Esophagus mucosa (tissue), 1 donor: ENCODE data around the gene ZNF816. TPM values are rescaled to one million over a fixed set of nuclear protein-coding genes. Genes with fewer than 3 reads are reported as not detected.
"Not testable (repeated sequence)": the region's sequence is repeated elsewhere in the genome, so short reads cannot be mapped to it uniquely, and the experiment has no call there.

Experiments used
- ATAC-seq: fragments of 200-7000 bp; cut with Tn5 transposase; one replicate; pipeline ENCODE4 v1.9.1; 2020
- total RNA-seq: library from RNA; stranded (reverse); gene quantifications from one replicate; pipeline ENCODE4 v1.2.4, GENCODE V29; 2023
- donor health status: DM: yes; HTN: yes; CAD: no.

Gene ZNF816
- total RNA-seq, 1 donor from 2014 or later = 3.8 TPM

DNA sequence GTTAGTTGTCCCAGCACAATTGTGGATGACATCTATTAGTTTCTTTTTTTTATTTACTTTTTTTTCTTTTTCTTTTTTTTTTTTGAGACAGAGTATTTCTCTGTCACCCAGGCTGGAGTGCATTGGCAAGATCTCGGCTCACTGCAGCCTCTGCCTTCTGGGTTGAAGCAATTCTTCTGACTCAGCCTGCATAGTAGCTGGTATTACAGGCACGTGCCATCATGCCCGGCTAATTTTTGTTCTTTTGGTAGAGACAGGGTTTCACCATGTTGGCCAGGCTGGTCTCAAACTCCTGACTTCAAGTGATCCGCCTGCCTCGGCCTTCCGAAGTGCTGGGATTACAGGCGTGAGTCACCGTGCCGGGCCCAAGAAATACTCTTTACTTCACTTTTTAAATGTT, 38.0 kb downstream of the ZNF816 start:
- ATAC-seq = peak; percentile 44

DNA sequence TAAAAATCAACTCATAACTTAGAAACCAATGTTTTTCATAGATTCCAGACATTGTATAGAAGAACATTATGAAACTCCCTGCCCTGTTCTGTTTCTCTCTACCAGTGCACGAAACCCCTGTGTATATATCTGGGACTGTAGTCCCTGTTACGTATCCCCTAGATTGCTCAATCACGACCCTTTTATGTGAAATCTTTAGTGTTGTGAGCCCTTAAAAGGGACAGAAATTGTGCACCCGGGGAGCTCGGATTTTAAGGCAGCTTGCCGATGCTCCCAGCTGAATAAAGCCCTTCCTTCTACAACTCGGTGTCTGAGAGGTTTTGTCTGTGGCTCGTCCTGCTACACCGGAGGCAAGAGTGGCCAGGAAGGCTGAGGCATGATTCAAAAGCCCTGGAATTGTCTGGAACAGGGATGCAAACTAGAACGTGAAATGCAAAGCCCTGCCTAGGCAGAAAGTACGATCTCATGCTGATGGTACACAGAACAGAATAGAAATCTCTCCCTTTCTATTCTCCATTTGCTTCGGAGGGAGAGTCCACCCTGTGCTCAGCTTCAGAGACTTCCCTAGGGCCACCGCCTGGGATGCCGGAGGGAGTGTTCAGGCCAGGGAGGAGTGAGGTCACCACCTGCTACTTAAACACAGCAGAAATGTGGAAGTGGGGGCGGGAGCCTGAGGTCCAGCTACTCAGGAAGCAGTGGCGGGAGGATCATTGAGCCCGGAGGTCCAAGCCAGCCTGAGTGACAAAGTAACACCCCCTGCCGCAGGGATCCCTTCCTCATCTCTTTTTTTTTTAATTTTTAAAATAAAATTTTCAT, 38.7 kb downstream of the ZNF816 start:
- ATAC-seq = peak; percentile 46

DNA sequence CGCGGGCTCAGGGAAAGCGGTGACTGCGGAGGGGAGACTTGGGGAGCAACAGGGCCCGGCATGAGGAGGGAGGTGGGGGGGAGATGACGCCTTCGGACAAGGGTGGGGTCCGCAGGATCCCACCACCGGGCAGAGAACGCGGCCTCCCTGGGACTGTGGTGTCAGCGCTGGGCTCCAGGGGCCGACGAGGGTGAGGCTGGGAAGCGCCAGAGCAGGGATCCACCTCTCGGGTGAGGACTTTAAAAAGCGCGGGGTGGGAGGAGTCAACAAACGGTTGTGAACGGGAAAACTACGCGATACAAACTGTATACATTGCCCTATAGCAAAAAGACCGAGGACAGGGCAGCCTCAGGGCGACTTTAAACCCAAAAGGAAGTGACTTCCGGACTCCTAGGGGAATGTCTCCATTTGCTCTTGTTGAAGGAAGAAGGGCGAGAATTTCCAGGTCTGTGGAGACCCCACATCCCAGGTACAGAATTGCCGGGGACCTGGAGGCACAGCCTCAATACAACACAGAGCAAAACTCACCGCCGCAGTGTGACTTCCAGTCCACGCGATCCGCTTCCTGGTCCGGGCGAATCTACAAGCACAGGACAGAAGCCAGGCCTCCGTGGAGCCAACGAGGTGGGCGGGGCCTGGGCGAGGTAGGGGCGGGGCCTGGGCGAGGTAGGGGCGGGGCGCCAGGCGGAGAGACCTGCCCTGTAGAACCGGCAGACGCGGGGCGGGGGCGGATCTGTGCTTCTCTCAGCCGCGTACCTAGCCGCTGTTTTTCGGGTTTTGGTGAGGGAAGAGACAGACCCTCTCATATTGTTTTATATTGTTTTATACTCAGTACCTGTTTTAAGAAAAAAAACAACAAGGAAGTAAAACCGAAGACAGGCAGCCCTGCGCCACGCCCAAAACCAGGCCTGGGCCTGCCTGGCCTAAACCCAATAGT, 39.6 kb downstream of the ZNF816 start, which contains the start of gene ZNF888:
Gene ZNF888, minus strand, starts transcription at position 588 of the 937 bp plus-strand sequence. CDS start 5,555 bp downstream, outside the sequence.
- ATAC-seq = peak; percentile 100

DNA sequence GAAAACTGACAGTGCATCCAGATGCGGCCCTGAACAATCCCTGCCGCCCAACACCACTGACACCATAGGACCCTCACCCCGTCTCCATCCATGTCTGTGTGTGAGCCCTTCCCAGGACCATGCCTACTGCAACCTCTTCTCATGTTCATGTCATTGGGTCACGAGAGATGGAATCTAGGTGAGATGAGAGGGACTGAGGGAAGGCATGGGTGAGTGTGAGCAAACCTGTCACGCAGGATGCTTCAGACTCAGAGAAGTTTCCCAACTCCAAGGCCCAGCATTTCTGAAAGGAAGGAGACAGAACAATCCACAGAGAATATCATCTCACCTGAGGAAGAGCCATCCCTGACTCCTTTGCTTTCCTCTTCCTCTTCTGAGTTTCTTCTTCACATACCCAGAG, 45.1 kb downstream of the ZNF816 start:
- ATAC-seq = no peak

DNA sequence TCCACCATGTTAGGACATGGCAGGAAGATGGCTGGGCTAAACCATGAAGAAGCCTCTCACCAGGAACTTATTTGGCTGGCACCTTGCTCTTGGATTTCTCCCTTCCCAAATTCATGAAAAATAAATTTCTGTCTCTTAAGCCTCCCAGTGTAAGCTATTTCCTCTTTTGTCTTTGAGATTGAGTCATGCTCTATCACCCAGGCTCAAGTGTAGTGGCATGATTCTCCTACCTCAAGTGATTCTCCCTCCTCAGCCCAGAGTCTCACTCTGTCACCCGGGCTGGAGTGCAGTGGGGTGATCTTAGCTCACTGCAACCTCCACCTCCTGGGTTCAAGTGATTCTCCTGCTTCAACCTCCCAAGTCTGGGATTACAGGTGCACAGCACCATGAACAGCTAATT, 52.0 kb downstream of the ZNF816 start:
- ATAC-seq = no peak

DNA sequence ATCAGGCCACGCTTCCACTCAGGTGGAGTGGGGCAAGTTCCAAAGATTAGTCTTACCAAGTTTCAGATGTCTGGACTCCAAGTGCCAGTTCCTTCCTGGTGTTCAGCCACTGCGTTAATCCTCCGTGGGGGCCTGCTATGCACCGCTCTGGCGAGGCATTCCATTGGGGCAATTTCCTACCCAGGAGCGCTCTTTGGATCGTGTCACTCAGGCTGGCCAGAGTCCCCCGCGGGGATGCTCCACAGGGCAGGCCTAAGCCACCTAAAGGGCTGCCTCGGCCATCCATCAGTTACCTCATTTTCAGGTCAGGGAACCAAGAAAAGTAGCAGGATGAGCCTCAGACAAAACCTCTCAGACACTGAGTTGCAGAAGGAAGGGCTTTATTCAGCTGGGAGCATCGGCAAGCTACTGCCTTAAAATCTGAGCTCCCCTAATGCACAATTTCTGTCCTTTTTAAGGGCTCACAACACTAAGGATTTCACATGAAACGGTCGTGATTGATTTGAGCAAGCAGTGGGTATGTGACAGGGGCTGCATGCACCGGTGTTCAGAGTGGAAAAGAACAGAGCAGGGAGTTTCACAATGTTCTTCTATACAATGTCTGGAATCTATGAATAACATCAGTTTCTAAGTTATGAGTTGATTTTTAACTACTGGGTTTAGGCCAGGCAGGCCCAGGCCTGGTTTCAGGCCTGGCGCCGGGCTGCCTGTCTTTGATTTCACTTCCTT, 58.5 kb downstream of the ZNF816 start:
- ATAC-seq = not testable (repeated sequence)

DNA sequence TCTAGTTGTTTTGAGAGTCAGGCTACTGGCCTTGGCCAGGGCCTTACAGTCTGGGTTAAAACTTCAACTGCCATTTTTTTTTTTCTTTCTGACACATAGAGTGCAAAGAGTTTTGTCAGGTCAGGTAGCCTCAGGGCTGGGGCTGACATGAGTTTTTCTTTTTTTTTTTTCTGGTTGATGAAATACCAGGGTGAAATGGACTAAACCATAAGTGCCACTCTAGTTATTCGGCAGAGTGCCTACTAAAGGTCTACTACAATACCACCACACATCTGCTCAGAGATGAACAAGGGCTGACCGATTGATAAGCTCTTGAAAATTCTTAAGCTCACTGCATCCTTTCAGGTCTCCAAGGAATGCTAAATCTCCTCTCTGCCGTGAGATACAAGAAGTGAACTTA, 60.8 kb downstream of the ZNF816 start:
- no peak for ATAC-seq

Other genes starting within 250 kb of the ZNF816 start
- 6.9 TPM for gene ZNF611, start 227.8 kb downstream of the ZNF816 start, total RNA-seq
- 6.1 TPM for gene ZNF600, start 176.1 kb downstream of the ZNF816 start, total RNA-seq
- gene ZNF28, start 141.2 kb downstream of the ZNF816 start, total RNA-seq = 10.2 TPM
- gene ZNF468, start 105.3 kb downstream of the ZNF816 start, total RNA-seq = 8.0 TPM
- 3.8 TPM for gene ZNF320, start 65.2 kb downstream of the ZNF816 start, total RNA-seq
- 3.6 TPM for gene ZNF888, start 39.5 kb downstream of the ZNF816 start, total RNA-seq
- gene ERVV-1, start 51.0 kb upstream of the ZNF816 start, total RNA-seq = not detected
- gene ERVV-2, start 81.9 kb upstream of the ZNF816 start, total RNA-seq = not detected
- 9.2 TPM for gene ZNF160, start 140.5 kb upstream of the ZNF816 start, total RNA-seq
- 0.28 TPM for gene ZNF415, start 170.0 kb upstream of the ZNF816 start, total RNA-seq
- gene ZNF347, start 196.2 kb upstream of the ZNF816 start, total RNA-seq = 2.6 TPM
- gene ZNF665, start 230.5 kb upstream of the ZNF816 start, total RNA-seq = 0.56 TPM